ENCODE measurements around the gene CCDC28A.

Gene CCDC28A

DNA sequence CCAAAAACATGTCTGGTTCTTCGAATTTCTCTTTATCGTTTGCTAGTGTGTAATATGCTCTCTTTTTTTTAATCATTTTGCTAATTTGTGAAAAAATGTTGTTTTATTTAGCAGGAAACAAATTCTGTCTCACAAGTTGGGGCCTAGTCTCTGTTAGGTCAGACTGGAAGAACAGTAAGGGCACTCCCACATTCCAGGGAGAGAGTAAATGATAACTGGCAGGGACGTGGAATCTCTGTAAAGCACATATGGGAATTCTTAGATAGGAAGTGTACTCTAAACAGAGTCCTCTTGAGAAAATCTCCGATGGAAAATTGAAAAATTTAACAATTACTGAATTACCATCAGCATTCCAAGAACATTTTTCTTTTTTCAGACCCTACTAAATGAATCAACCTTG lies 16.4 kb upstream of the CCDC28A start:
- TF ChIP-seq, protein P1, sequence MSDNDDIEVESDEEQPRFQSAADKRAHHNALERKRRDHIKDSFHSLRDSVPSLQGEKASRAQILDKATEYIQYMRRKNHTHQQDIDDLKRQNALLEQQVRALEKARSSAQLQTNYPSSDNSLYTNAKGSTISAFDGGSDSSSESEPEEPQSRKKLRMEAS (IDR thresholded peaks at IDR 0.05): no peak
- TF ChIP-seq CREB1 (IDR thresholded peaks at IDR 0.05; ENCODE audit: low read depth): no peak
- no peak for TF ChIP-seq TAF1 (IDR thresholded peaks at IDR 0.05; ENCODE audit: low read depth)
- TF ChIP-seq RAD21 (IDR thresholded peaks at IDR 0.05; ENCODE audit: low read depth): no peak
- no peak for TF ChIP-seq YY1 (IDR thresholded peaks at IDR 0.05; ENCODE audit: low read depth)
- no peak for TF ChIP-seq NFIC (IDR thresholded peaks at IDR 0.05)
- TF ChIP-seq, protein P2, sequence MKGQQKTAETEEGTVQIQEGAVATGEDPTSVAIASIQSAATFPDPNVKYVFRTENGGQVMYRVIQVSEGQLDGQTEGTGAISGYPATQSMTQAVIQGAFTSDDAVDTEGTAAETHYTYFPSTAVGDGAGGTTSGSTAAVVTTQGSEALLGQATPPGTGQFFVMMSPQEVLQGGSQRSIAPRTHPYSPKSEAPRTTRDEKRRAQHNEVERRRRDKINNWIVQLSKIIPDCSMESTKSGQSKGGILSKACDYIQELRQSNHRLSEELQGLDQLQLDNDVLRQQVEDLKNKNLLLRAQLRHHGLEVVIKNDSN (IDR thresholded peaks at IDR 0.05): no peak
- no peak for TF ChIP-seq REST (IDR thresholded peaks at IDR 0.05; ENCODE audit: low read depth)
- no peak for TF ChIP-seq TCF12 (IDR thresholded peaks at IDR 0.05; ENCODE audit: low read depth)
- TF ChIP-seq EP300 (IDR thresholded peaks at IDR 0.05; ENCODE audit: borderline replicate concordance): no peak
- TF ChIP-seq ZBTB7A (IDR thresholded peaks at IDR 0.05; ENCODE audit: low read depth): no peak
- TF ChIP-seq EGR1 (IDR thresholded peaks at IDR 0.05): no peak
- no peak for TF ChIP-seq TEAD4 (IDR thresholded peaks at IDR 0.05)
- no peak for TF ChIP-seq FOXM1 (IDR thresholded peaks at IDR 0.05; ENCODE audit: borderline replicate concordance, low read depth)
- no peak for TF ChIP-seq CEBPB (IDR thresholded peaks at IDR 0.05)

- TF ChIP-seq RAD21 (IDR thresholded peaks at IDR 0.05; ENCODE audit: low read depth): peak; percentile 73
- TF ChIP-seq NFIC (IDR thresholded peaks at IDR 0.05): no peak
Measured at GRCh38 chr6:138765896-138766655, 7.5 kb upstream of the CCDC28A start.

DNA sequence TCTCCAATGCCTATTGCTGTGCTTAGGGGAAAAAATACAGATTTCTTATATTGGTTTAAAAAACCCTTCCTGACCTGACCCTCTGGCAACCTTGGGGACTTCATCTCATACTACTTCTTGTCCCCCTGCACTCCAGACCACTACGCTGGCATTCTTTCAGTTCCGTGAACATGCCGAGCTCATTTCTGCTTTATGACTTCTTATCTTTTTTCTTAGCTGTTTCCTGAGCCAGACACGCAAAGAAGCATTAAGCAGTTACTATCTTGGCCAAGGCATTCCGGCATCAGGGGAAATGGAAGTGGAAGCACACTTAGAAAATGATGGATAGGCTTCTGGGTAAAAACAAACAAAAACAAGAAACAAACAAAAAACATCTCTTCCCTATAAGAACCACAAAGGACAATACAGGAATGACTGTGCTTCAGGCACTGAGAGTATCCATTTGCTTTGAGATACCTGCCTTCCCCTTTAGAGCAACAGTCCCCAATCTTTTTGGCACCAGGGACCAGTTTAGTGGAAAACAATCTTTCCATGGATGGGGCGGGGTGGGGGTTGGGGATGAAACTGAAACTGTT lies 4.4 kb upstream of the CCDC28A start:
- TF ChIP-seq TCF12 (IDR thresholded peaks at IDR 0.05; ENCODE audit: low read depth) (no peak), TAF1 (IDR thresholded peaks at IDR 0.05; ENCODE audit: low read depth) (no peak), CEBPB (IDR thresholded peaks at IDR 0.05) (no peak), RAD21 (IDR thresholded peaks at IDR 0.05; ENCODE audit: low read depth) (no peak), NFIC (IDR thresholded peaks at IDR 0.05) (no peak), TEAD4 (IDR thresholded peaks at IDR 0.05) (no peak), EP300 (IDR thresholded peaks at IDR 0.05; ENCODE audit: borderline replicate concordance) (no peak), YY1 (IDR thresholded peaks at IDR 0.05; ENCODE audit: low read depth) (no peak), REST (IDR thresholded peaks at IDR 0.05; ENCODE audit: low read depth) (no peak)
- TF ChIP-seq, protein P2 (IDR thresholded peaks at IDR 0.05): no peak

GRCh38 chr6:138772596-138773176 lies 883 bp upstream of the CCDC28A start:
- TF ChIP-seq CEBPB (IDR thresholded peaks at IDR 0.05): no peak
- no peak for TF ChIP-seq EP300 (IDR thresholded peaks at IDR 0.05; ENCODE audit: borderline replicate concordance)
- no peak for TF ChIP-seq REST (IDR thresholded peaks at IDR 0.05; ENCODE audit: low read depth)
- no peak for TF ChIP-seq YY1 (IDR thresholded peaks at IDR 0.05; ENCODE audit: low read depth)
- TF ChIP-seq RAD21 (IDR thresholded peaks at IDR 0.05; ENCODE audit: low read depth): no peak
- no peak for TF ChIP-seq TAF1 (IDR thresholded peaks at IDR 0.05; ENCODE audit: low read depth)
- TF ChIP-seq FOXM1 (IDR thresholded peaks at IDR 0.05; ENCODE audit: borderline replicate concordance, low read depth): no peak; the same call in 1 of the 2 replicates
- TF ChIP-seq ZBTB7A (IDR thresholded peaks at IDR 0.05; ENCODE audit: low read depth): no peak
- no peak for TF ChIP-seq CREB1 (IDR thresholded peaks at IDR 0.05; ENCODE audit: low read depth)
- no peak for TF ChIP-seq NFIC (IDR thresholded peaks at IDR 0.05)
- TF ChIP-seq TEAD4 (IDR thresholded peaks at IDR 0.05): no peak
- TF ChIP-seq, protein P2 (IDR thresholded peaks at IDR 0.05): no peak
- TF ChIP-seq TCF12 (IDR thresholded peaks at IDR 0.05; ENCODE audit: low read depth): no peak
- TF ChIP-seq EGR1 (IDR thresholded peaks at IDR 0.05): no peak
- TF ChIP-seq, protein P1 (IDR thresholded peaks at IDR 0.05): no peak
